ENCODE measurements around the gene KCNC1. TPM values are rescaled to one million over a fixed set of nuclear protein-coding genes. Genes with fewer than 3 reads are reported as not detected.

KCNC1 gene
- total RNA-seq, 1 experiment from 2014 or later: 0.04 TPM

GRCh38 chr11:17762309-17762974, 27.9 kb downstream of the KCNC1 start:
- TF ChIP-seq CTCF (conservative IDR thresholded peaks at IDR 0.05): no peak
- Histone ChIP-seq H3K27ac (ENCODE audit: insufficient read length, low read depth, low read length) (no peak overlapping the region), H3K23ac (ENCODE audit: insufficient read length, low read depth, low read length) (no peak overlapping the region), H3K23me2 (ENCODE audit: insufficient read length, low read depth, low read length, poor library complexity, severe bottlenecking) (no peaks in the 10 kb centered on the region), H2BK5ac (ENCODE audit: insufficient read length, low read length) (no peak overlapping the region), H3K4me2 (ENCODE audit: insufficient read depth, insufficient read length, low read length) (no peak overlapping the region), H4K5ac (ENCODE audit: insufficient read length, low read depth, low read length) (no peak overlapping the region), H3K9me3 (ENCODE audit: control insufficient read depth, low read depth, low read length) (no peaks in the 10 kb centered on the region), H2BK120ac (ENCODE audit: low read depth, low read length, poor library complexity, severe bottlenecking) (no peak overlapping the region), H3T11ph (ENCODE audit: low read length) (no peak overlapping the region), H3K18ac (ENCODE audit: insufficient read length, low read depth, low read length) (no peak overlapping the region), H4K91ac (ENCODE audit: insufficient read length, low read depth, low read length) (no peak overlapping the region), H2BK15ac (ENCODE audit: low read depth, low read length) (no peak overlapping the region), H3K27me3 (ENCODE audit: insufficient read depth, low read length) (no peaks in the 10 kb centered on the region), H2BK12ac (ENCODE audit: insufficient read length, low read depth, low read length) (no peak overlapping the region), H2AK5ac (ENCODE audit: insufficient read length, low read length) (no peak overlapping the region), H3K79me2 (ENCODE audit: insufficient read depth, low read length) (no peaks in the 10 kb centered on the region), H3K4ac (ENCODE audit: low read depth, low read length) (no peak overlapping the region), H2BK20ac (ENCODE audit: low read depth, low read length, poor library complexity, severe bottlenecking) (no peak overlapping the region), H4K20me1 (ENCODE audit: control insufficient read depth, insufficient read depth, insufficient read length) (no peaks in the 10 kb centered on the region), H2AFZ (ENCODE audit: low read length) (no peak overlapping the region), H3K9ac (ENCODE audit: extremely low read depth, insufficient read length, low read length) (no peak overlapping the region), H4K8ac (replicated peaks; ENCODE audit: insufficient read length, low read depth, low read length) (no peak overlapping the region), H3K4me1 (ENCODE audit: insufficient read depth, low read length) (no peaks in the 10 kb centered on the region), H3K14ac (ENCODE audit: insufficient read depth, low read length) (no peak overlapping the region), H3K79me1 (ENCODE audit: insufficient read depth, low read depth, low read length, poor library complexity, severe bottlenecking) (no peaks in the 10 kb centered on the region), H3K56ac (ENCODE audit: insufficient read length, low read depth, low read length) (no peak overlapping the region)
- DNase-seq: no peak
- no peak overlapping the region for H3K4me3 Mint-ChIP-seq
- no CpG with 5 or more reads among the region's 17 CpGs for WGBS (ENCODE audit: extremely low coverage, insufficient read length, low lambda C conversion rate)
- H3K27ac Mint-ChIP-seq: peak overlapping the region in 1 of 3 experiments; percentile 63; a peak in 1 of 7 replicates
- peaks cover 6% of the 10 kb centered on the region for H3K27me3 Mint-ChIP-seq (ENCODE audit: low read depth)
- H3K36me3 Mint-ChIP-seq (ENCODE audit: insufficient read depth in 1 of 3, low read depth in 3 of 3): no peaks in the 10 kb centered on the region
- peaks cover 2 to 12% of the 10 kb centered on the region in 2 experiments; a peak in 3 of 4 replicates for H3K4me1 Mint-ChIP-seq
- H3K9me3 Mint-ChIP-seq: no peaks in the 10 kb centered on the region; a peak in 2 of 5 replicates
